HCT116 (cell line): ENCODE results near the gene KLK7. TPM values are rescaled to one million over a fixed set of nuclear protein-coding genes. Genes with fewer than 3 reads are reported as not detected.
A peak's percentile ranks its signal among the peaks of the same experiment; 100 is the strongest.

Experiments used
- ATAC-seq: fragments of 200-7000 bp; cut with Tn5 transposase; 2 replicates; pipeline ENCODE4 v1.9.1; 2020; ENCODE audit warnings: mild to moderate bottlenecking, moderate library complexity
- BruUV-seq: library from RNA; stranded (reverse); fragments of 400-500 nt; replicated peaks from 2 replicates; lab custom pipeline; 2021; lab: Mats Ljungman, UMichigan
- CTCF ChIA-PET: fragments of 300-600 bp; sonication (Branson Sonifier 250); formaldehyde crosslinking; loops from one replicate; lab custom pipeline; 2021; ENCODE audit warnings: antibody characterized with exemption; lab: Charles Lee
- POLR2A ChIA-PET: fragments of 300-600, 350-600 bp; sonication (Branson Sonifier 250); formaldehyde crosslinking; loops from one replicate; lab custom pipeline; 2021; ENCODE audit warnings: antibody characterized with exemption; lab: Charles Lee
- RAD21 ChIA-PET, 2 experiments: fragments of 300-600 bp; sonication (Branson Sonifier 250); formaldehyde crosslinking; loops; one replicate each; lab custom pipeline; 2023; ENCODE audit warnings: low total read pairs in 2 of 2; ENCODE audit not compliant: uncharacterized antibody in 2 of 2, unreplicated experiment in 2 of 2, low non-redundant PET in 1 of 2; lab: Charles Lee
- DNase-seq: peaks from one replicate; pipeline ENCODE4 v3.0.0-alpha.2; 2010; ENCODE audit warnings: low read depth, low spot score
- H2AFZ ChIP-seq: fragments of 200-600 bp; shearing (Covaris generic), sonication (generic); 2 replicates; pipeline ENCODE4 v1.6.1; 2017; ENCODE audit warnings: low read depth, mixed run types, mixed read lengths, antibody characterized with exemption, low read length; ENCODE audit not compliant: poor library complexity, severe bottlenecking
- H3K27ac ChIP-seq: 2 replicates; pipeline ENCODE4 v1.5.1; 2012; ENCODE audit warnings: low read depth, low read length
- H3K27me3 ChIP-seq: fragments of 200-600 bp; sonication (generic); 2 replicates; pipeline ENCODE4 v1.6.1; 2016; ENCODE audit warnings: mixed run types, low read length, mixed read lengths; ENCODE audit not compliant: insufficient read depth
- H3K36me3 ChIP-seq, 2 experiments: fragments of 200-500 bp in 1 of 2; fragments of 200-600 bp in 1 of 2; sonication (Bioruptor generic) in 1 of 2; sonication (generic) in 1 of 2; 2 replicates each; pipeline versions ENCODE4 v1.5.1 to v1.6.1; 2014 to 2016; ENCODE audit warnings: low read length in 2 of 2, inconsistent platforms in 1 of 2, mixed read lengths in 1 of 2, mixed run types in 1 of 2; ENCODE audit not compliant: insufficient read depth in 2 of 2, control insufficient read depth in 1 of 2
- H3K4me1 ChIP-seq, 2 experiments: fragments of 200-600 bp in 1 of 2; sonication (generic) in 1 of 2; 2 replicates each; pipeline versions ENCODE4 v1.5.1 to v1.6.1; 2012 to 2017; ENCODE audit warnings: low read length in 2 of 2, inconsistent platforms in 1 of 2, mild to moderate bottlenecking in 1 of 2, mixed read lengths in 1 of 2, mixed run types in 1 of 2, moderate library complexity in 1 of 2; ENCODE audit not compliant: insufficient read depth in 2 of 2, control insufficient read depth in 1 of 2
- H3K4me2 ChIP-seq: fragments of 200-600 bp; sonication (generic); 2 replicates; pipeline ENCODE4 v1.6.1; 2017; ENCODE audit warnings: mixed run types, low read length, mixed read lengths
- H3K4me3 ChIP-seq, 2 experiments: fragments of 200-600 bp in 1 of 2; sonication (generic) in 1 of 2; replicated peaks in 1 of 2; 2 replicates each; pipeline ENCODE4 v1.5.1; 2011 to 2016; ENCODE audit warnings: low read length in 2 of 2, control low read depth in 1 of 2, low read depth in 1 of 2, mild to moderate bottlenecking in 1 of 2, mixed read lengths in 1 of 2, mixed run types in 1 of 2
- H3K79me2 ChIP-seq: fragments of 200-600 bp; sonication (generic); 2 replicates; pipeline ENCODE4 v1.6.1; 2017; ENCODE audit warnings: mild to moderate bottlenecking, mixed run types, low read length, moderate library complexity, mixed read lengths; ENCODE audit not compliant: insufficient read depth
- H3K9ac ChIP-seq: fragments of 200-600 bp; sonication (generic); 2 replicates; pipeline ENCODE4 v1.6.1; 2016; ENCODE audit warnings: low read length, mixed read lengths
- H3K9me2 ChIP-seq: fragments of 200-600 bp; sonication (generic), shearing (Covaris generic); 2 replicates; pipeline ENCODE4 v1.6.1; 2017; ENCODE audit warnings: mixed run types, mild to moderate bottlenecking, moderate library complexity; ENCODE audit not compliant: insufficient read depth
- H3K9me3 ChIP-seq, 2 experiments: fragments of 200-500 bp in 1 of 2; fragments of 200-600 bp in 1 of 2; sonication (Bioruptor generic) in 1 of 2; sonication (generic) in 1 of 2; 2 replicates each; pipeline ENCODE4 v1.6.1; 2014 to 2017; ENCODE audit warnings: low read length in 2 of 2, mixed read lengths in 2 of 2, inconsistent platforms in 1 of 2, low read depth in 1 of 2, mild to moderate bottlenecking in 1 of 2, mixed run types in 1 of 2, moderate library complexity in 1 of 2; ENCODE audit not compliant: control insufficient read depth in 1 of 2, insufficient read depth in 1 of 2
- H4K20me1 ChIP-seq: fragments of 200-600 bp; sonication (generic), shearing (Covaris generic); 2 replicates; pipeline ENCODE4 v1.6.1; 2017; ENCODE audit warnings: mixed run types, mild to moderate bottlenecking, moderate library complexity; ENCODE audit not compliant: insufficient read depth
- CBX3 ChIP-seq: IDR thresholded peaks from 2 replicates; pipeline ENCODE4 v1.6.1; 2012; ENCODE audit warnings: low read depth
- FOSL1 ChIP-seq: IDR thresholded peaks from 2 replicates; pipeline ENCODE4 v1.6.1; 2012; ENCODE audit warnings: low read depth
- ZNF274 ChIP-seq: fragments of 200-500 bp; sonication (Bioruptor generic); IDR thresholded peaks from 2 replicates; pipeline ENCODE4 v1.6.1; 2014; ENCODE audit warnings: mild to moderate bottlenecking, low read depth, low read length, inconsistent platforms
- intact Hi-C: fragments of 100-400 bp; cut with micrococcal nuclease; formaldehyde crosslinking; loops from 2 replicates; pipeline ENCODE4 v1.10.0; 2022
- total RNA-seq: library from RNA; stranded (reverse); gene quantifications from one replicate; pipeline ENCODE4 v1.2.1, GENCODE V29; 2021; ENCODE audit not compliant: unreplicated experiment
- TF ChIP-seq, protein P1 (sequence below): IDR thresholded peaks from 2 replicates; pipeline ENCODE4 v1.6.1; 2012; ENCODE audit warnings: low read depth

The KLK7 gene
- total RNA-seq, 1 experiment from 2014 or later: 30.5 TPM

DNA sequence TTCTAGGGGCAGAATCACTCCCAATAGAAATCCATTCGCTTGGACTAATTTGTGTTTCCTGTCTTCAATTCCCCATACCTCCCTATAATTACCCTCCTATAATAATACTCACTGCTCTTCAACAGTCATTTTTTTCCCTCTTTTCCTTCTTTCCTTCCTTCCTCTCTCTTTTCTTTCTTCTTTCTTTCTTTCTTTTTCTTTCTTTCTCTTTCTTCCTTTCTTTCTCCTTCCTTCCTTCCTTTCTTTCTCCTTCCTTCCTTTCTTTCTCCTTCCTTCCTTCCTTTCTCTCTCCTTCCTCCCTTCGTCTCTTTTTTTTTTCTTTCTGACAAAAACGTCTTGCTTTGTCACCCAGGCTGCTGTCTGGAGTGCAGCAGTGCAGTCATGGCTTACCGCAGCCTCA, 38.9 kb downstream of the KLK7 start (continued):
- TF ChIP-seq, protein P1, sequence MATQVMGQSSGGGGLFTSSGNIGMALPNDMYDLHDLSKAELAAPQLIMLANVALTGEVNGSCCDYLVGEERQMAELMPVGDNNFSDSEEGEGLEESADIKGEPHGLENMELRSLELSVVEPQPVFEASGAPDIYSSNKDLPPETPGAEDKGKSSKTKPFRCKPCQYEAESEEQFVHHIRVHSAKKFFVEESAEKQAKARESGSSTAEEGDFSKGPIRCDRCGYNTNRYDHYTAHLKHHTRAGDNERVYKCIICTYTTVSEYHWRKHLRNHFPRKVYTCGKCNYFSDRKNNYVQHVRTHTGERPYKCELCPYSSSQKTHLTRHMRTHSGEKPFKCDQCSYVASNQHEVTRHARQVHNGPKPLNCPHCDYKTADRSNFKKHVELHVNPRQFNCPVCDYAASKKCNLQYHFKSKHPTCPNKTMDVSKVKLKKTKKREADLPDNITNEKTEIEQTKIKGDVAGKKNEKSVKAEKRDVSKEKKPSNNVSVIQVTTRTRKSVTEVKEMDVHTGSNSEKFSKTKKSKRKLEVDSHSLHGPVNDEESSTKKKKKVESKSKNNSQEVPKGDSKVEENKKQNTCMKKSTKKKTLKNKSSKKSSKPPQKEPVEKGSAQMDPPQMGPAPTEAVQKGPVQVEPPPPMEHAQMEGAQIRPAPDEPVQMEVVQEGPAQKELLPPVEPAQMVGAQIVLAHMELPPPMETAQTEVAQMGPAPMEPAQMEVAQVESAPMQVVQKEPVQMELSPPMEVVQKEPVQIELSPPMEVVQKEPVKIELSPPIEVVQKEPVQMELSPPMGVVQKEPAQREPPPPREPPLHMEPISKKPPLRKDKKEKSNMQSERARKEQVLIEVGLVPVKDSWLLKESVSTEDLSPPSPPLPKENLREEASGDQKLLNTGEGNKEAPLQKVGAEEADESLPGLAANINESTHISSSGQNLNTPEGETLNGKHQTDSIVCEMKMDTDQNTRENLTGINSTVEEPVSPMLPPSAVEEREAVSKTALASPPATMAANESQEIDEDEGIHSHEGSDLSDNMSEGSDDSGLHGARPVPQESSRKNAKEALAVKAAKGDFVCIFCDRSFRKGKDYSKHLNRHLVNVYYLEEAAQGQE: no peak

DNA sequence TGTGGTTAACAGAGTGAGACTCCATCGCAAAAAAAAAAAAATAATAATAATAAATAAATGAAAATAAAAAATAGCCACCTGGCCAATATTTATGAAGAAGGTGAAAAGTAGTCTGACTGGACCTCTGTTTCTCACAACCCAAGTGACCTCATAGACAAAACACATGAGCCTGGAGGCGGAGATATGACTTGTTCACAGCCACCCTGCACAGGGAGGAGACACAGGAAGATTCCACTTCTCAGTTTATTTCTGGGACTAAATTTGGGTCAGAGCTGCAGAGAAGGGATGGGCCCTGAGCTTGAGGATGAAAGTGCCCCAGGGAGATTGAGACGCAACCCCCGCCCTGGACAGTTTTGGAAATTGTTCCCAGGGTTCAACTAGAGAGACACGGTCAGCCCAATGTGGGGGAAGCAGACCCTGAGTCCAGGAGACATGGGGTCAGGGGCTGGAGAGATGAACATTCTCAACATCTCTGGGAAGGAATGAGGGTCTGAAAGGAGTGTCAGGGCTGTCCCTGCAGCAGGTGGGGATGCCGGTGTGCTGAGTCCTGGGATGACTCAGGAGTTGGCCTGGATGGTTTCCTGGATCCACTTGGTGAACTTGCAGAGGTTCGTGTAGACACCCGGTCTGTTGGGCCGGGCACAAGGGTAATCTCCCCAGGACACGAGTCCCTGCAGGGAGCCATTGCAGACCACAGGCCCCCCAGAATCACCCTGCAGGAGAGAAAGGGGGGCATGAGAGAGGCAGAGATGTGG, 40.5 kb downstream of the KLK7 start:
- Histone ChIP-seq H2AFZ (peak overlapping the region; percentile 45), H3K4me2 (peak overlapping the region; percentile 47), H3K4me1 (peaks cover 2 to 9% of the 10 kb centered on the region in 2 experiments; a peak in 3 of 4 replicates), H3K79me2 (no peaks in the 10 kb centered on the region), H3K4me3 (no peak overlapping the region), H3K27me3 (no peaks in the 10 kb centered on the region), H4K20me1 (no peaks in the 10 kb centered on the region), H3K9ac (no peak overlapping the region), H3K27ac (no peak overlapping the region), H3K9me2 (no peaks in the 10 kb centered on the region), H3K36me3 (no peaks in the 10 kb centered on the region), H3K9me3 (no peaks in the 10 kb centered on the region)
- peak; percentile 16; the same call in 1 of the 2 replicates for TF ChIP-seq FOSL1
- TF ChIP-seq ZNF274: no peak
- TF ChIP-seq CBX3: no peak
- CTCF ChIA-PET: no interaction called here
- DNase-seq (no peak), ATAC-seq (peak; percentile 53; the same call in 1 of the 2 replicates)
- intact Hi-C loops: no loop called here
- POLR2A ChIA-PET: no interaction called here
- RAD21 ChIA-PET: no interaction called here
- BruUV-seq: no TSS peak
